GM18867 (cell line): ENCODE data around the gene PCGF3.
A peak's percentile ranks its signal among the peaks of the same experiment; 100 is the strongest.
"Not testable (repeated sequence)": the region's sequence is repeated elsewhere in the genome, so short reads cannot be mapped to it uniquely, and the experiment has no call there.

Experiments
- ATAC-seq: cut with Tn5 transposase; IDR thresholded peaks from one replicate; pipeline ENCODE4 v1.9.1; 2021; ENCODE audit warnings: mild to moderate bottlenecking, moderate library complexity; ENCODE audit not compliant: unreplicated experiment

PCGF3 gene

GRCh38 chr4:735583-735982 lies 30.0 kb downstream of the PCGF3 start:
- ATAC-seq = no peak

GRCh38 chr4:736561-736960 lies 30.9 kb downstream of the PCGF3 start:
- ATAC-seq = not testable (repeated sequence)

- no peak for ATAC-seq
Measured at GRCh38 chr4:738781-739280, 33.2 kb downstream of the PCGF3 start.

- no peak for ATAC-seq
Measured at GRCh38 chr4:739569-739968, 33.9 kb downstream of the PCGF3 start.

- no peak for ATAC-seq
Measured at GRCh38 chr4:740011-740410, 34.4 kb downstream of the PCGF3 start.

GRCh38 chr4:740656-741282 lies 35.1 kb downstream of the PCGF3 start:
- ATAC-seq = no peak

GRCh38 chr4:742096-742741 lies 36.6 kb downstream of the PCGF3 start:
- ATAC-seq = no peak

- ATAC-seq = peak; percentile 59
Measured at GRCh38 chr4:742742-743311, 37.2 kb downstream of the PCGF3 start.

GRCh38 chr4:743463-744211 lies 38.0 kb downstream of the PCGF3 start:
- no peak for ATAC-seq

GRCh38 chr4:744212-744841 lies 38.7 kb downstream of the PCGF3 start:
- no peak for ATAC-seq

GRCh38 chr4:747546-748170 lies 42.0 kb downstream of the PCGF3 start:
- no peak for ATAC-seq

GRCh38 chr4:748461-748860 lies 42.8 kb downstream of the PCGF3 start:
- no peak for ATAC-seq

- no peak for ATAC-seq
Measured at GRCh38 chr4:749698-750666, 44.4 kb downstream of the PCGF3 start.

GRCh38 chr4:751676-752075 lies 46.0 kb downstream of the PCGF3 start:
- no peak for ATAC-seq

GRCh38 chr4:752196-752861 lies 46.7 kb downstream of the PCGF3 start:
- no peak for ATAC-seq

GRCh38 chr4:753186-753585 lies 47.6 kb downstream of the PCGF3 start:
- not testable (repeated sequence) for ATAC-seq

- no peak for ATAC-seq
Measured at GRCh38 chr4:754221-755120, 48.8 kb downstream of the PCGF3 start.

- no peak for ATAC-seq
Measured at GRCh38 chr4:757111-757510, 51.5 kb downstream of the PCGF3 start.
